K562 (cell line): Measurements from ENCODE around the gene TNFRSF11A. TPM values are rescaled to one million over a fixed set of nuclear protein-coding genes. Genes with fewer than 3 reads are reported as not detected.
A peak's percentile ranks its signal among the peaks of the same experiment; 100 is the strongest.

Experiments
- ATAC-seq: fragments of 200-7000 bp; cut with Tn5 transposase; 3 replicates; pipeline ENCODE4 v1.9.1; 2020; ENCODE audit warnings: moderate library complexity
- BruUV-seq: library from RNA; stranded (reverse); fragments of 400-500 nt; replicated peaks from 2 replicates; lab custom pipeline; 2021; lab: Mats Ljungman, UMichigan
- CTCF ChIA-PET: fragments of 300-600 bp; formaldehyde crosslinking; extraction: SDS; loops from one replicate; lab custom pipeline; 2021; ENCODE audit warnings: low intra/inter-chr PET ratio; lab: Yijun Ruan, JAX
- POLR2A ChIA-PET: fragments of 300-600, 350-650 bp; sonication (Branson Sonifier 250); formaldehyde crosslinking; extraction: SDS; loops from one replicate; lab custom pipeline; 2021; ENCODE audit warnings: antibody characterized with exemption, inconsistent platforms; lab: Yijun Ruan, JAX
- DNase-seq, 4 experiments: peaks; one replicate each; pipeline versions ENCODE4 v3.0.0 to v3.0.0-alpha.2; 2011 to 2018; ENCODE audit warnings: low spot score in 3 of 4, mixed read lengths in 3 of 4; ENCODE audit errors: extremely low read depth in 1 of 4
- FAIRE-seq: peaks from 2 replicates; lab custom pipeline; 2011; peaks lifted over from hg19 to GRCh38; lab: Jason Lieb, UNC
- H2AFZ ChIP-seq: 2 replicates; pipeline ENCODE4 v1.6.0; 2011; ENCODE audit warnings: low read depth, low read length, control low read depth, inconsistent platforms
- H3K27ac ChIP-seq: fragments of 200-600 bp; 3 replicates; pipeline ENCODE4 v1.8.0; 2011; ENCODE audit warnings: low read depth, mild to moderate bottlenecking, control low read depth, inconsistent platforms, low read length, moderate library complexity, mixed read lengths; ENCODE audit errors: extremely low read depth
- H3K27me3 ChIP-seq, 2 experiments: fragments of 300-600 bp in 1 of 2; 2 replicates in 1 of 2; 3 replicates in 1 of 2; pipeline versions ENCODE4 v1.6.0 to v1.8.0; 2011; ENCODE audit warnings: inconsistent platforms in 2 of 2, low read length in 2 of 2, mild to moderate bottlenecking in 1 of 2, mixed read lengths in 1 of 2, moderate library complexity in 1 of 2; ENCODE audit not compliant: control insufficient read depth in 2 of 2, insufficient read depth in 2 of 2
- H3K36me3 ChIP-seq: fragments of 300-600 bp; 3 replicates; pipeline ENCODE4 v1.8.0; 2011; ENCODE audit warnings: mild to moderate bottlenecking, low read length, inconsistent platforms; ENCODE audit not compliant: control insufficient read depth, insufficient read depth
- H3K4me1 ChIP-seq, 2 experiments: fragments of 200-600 bp in 1 of 2; replicated peaks in 1 of 2; 2 replicates in 1 of 2; 3 replicates in 1 of 2; pipeline versions ENCODE4 v1.5.1 to v1.8.0; 2011; ENCODE audit warnings: inconsistent platforms in 2 of 2, low read length in 2 of 2, mild to moderate bottlenecking in 1 of 2, mixed read lengths in 1 of 2, moderate library complexity in 1 of 2; ENCODE audit not compliant: control insufficient read depth in 2 of 2, insufficient read depth in 2 of 2
- H3K4me2 ChIP-seq: 2 replicates; pipeline ENCODE4 v1.6.1; 2011; ENCODE audit warnings: low read length, control low read depth, inconsistent platforms, mixed read lengths; ENCODE audit not compliant: insufficient read depth
- H3K4me3 ChIP-seq: fragments of 200-600 bp; sonication (generic), shearing (Covaris generic); 2 replicates; pipeline ENCODE4 v1.5.1; 2016; ENCODE audit warnings: control low read depth, inconsistent platforms
- H3K79me2 ChIP-seq: fragments of 200-600 bp; 3 replicates; pipeline ENCODE4 v1.8.0; 2011; ENCODE audit warnings: low read length, inconsistent platforms; ENCODE audit not compliant: control insufficient read depth, insufficient read depth
- H3K9ac ChIP-seq, 2 experiments: 2 replicates each; pipeline versions ENCODE4 v1.6.0 to v1.6.1; 2011; ENCODE audit warnings: low read depth in 2 of 2, low read length in 2 of 2, control low read depth in 1 of 2, inconsistent platforms in 1 of 2, mild to moderate bottlenecking in 1 of 2, mixed read lengths in 1 of 2; ENCODE audit not compliant: insufficient read depth in 1 of 2
- H3K9me1 ChIP-seq: one replicate; pipeline ENCODE4 v1.6.0; 2011; ENCODE audit warnings: inconsistent platforms, mild to moderate bottlenecking, low read length, moderate library complexity; ENCODE audit not compliant: control insufficient read depth, insufficient read depth
- H3K9me3 ChIP-seq: replicated peaks from 2 replicates; pipeline ENCODE4 v1.5.1; 2011; ENCODE audit warnings: low read depth, low read length, inconsistent platforms; ENCODE audit not compliant: control insufficient read depth, insufficient read depth
- H4K20me1 ChIP-seq: replicated peaks from 2 replicates; pipeline ENCODE4 v1.6.1; 2011; ENCODE audit warnings: low read length, inconsistent platforms, mixed read lengths; ENCODE audit not compliant: control insufficient read depth, insufficient read depth
- ESRRA ChIP-seq: fragments of 450-650 bp; IDR thresholded peaks from 2 replicates; pipeline ENCODE4 v1.6.1; 2014; ENCODE audit warnings: low read depth, mild to moderate bottlenecking, moderate library complexity, borderline replicate concordance
- EZH2 ChIP-seq: IDR thresholded peaks from 2 replicates; pipeline ENCODE4 v1.6.1; 2012; ENCODE audit warnings: low read depth, mild to moderate bottlenecking, inconsistent platforms, low read length, borderline replicate concordance
- PCBP1 ChIP-seq: fragments of 200-400 bp; formaldehyde crosslinking; IDR thresholded peaks from 2 replicates; pipeline ENCODE4 v1.6.1; 2018; ENCODE audit warnings: mild to moderate bottlenecking, low read depth, low read length; ENCODE audit not compliant: poor library complexity, severe bottlenecking
- POLR3G ChIP-seq: IDR thresholded peaks from 2 replicates; pipeline ENCODE4 v1.6.1; 2011; ENCODE audit not compliant: insufficient read length, insufficient replicate concordance; ENCODE audit errors: extremely low read depth
- ZNF232 ChIP-seq: sonication (generic); formaldehyde crosslinking; IDR thresholded peaks from 2 replicates; pipeline ENCODE4 v1.8.0; 2022; ENCODE audit warnings: mild to moderate bottlenecking, missing genetic modification reagents
- WGBS: fragments of 100-300 bp; shearing (Covaris generic); methylation state at CpG from one replicate; pipeline ENCODE4 v1.1.6; 2016; ENCODE audit warnings: low coverage, mixed read lengths; ENCODE audit not compliant: insufficient coverage; ENCODE audit errors: missing lambda C conversion rate; 5-methylcytosine and 5-hydroxymethylcytosine counted together
- in situ Hi-C: fragments of 300-500 bp; cut with MboI; formaldehyde crosslinking; loops from 4 replicates; pipeline ENCODE4 v1.15.0; 2018; ENCODE audit warnings: inconsistent platforms, mixed read lengths
- intact Hi-C: fragments of 100-400 bp; cut with micrococcal nuclease; formaldehyde crosslinking; loops from 2 replicates; pipeline ENCODE4 v1.14.2; 2022
- polyA plus RNA-seq, 8 experiments: library from polyadenylated mRNA; depleted of rRNA in 4 of 8; stranded (reverse) in 5 of 8; unstranded in 3 of 8; fragments of >200 nt; fragmentation: Nextera tagmentation in 2 of 8; fragmentation: Illumina TruSeq in 1 of 8; extraction: Ambion mirVana in 2 of 8; extraction: Trizol in 1 of 8; gene quantifications; 2 replicates each; pipeline versions ENCODE4 v1.2.1 to v1.2.3, GENCODE V29; 2011 to 2014; ENCODE audit warnings: inconsistent platforms in 1 of 8, missing spikeins in 1 of 8
- total RNA-seq, 7 experiments: library from RNA; depleted of rRNA in 6 of 7; stranded (reverse); fragments of >200 nt in 6 of 7; fragmentation: Illumina TruSeq in 2 of 7; extraction: Trizol in 2 of 7; gene quantifications; 2 replicates each; pipeline versions ENCODE4 v1.2.1 to v1.2.3, GENCODE V29; 2011 to 2021; ENCODE audit warnings: low replicate concordance in 1 of 7
- TF ChIP-seq, protein P1 (sequence below), 2 experiments: IDR thresholded peaks in 1 of 2; conservative IDR thresholded peaks in 1 of 2; 2 replicates each; pipeline ENCODE4 v1.6.1; 2016; ENCODE audit warnings: low read depth in 2 of 2, mild to moderate bottlenecking in 1 of 2, missing compliant biosample characterization in 1 of 2, missing genetic modification characterization in 1 of 2, moderate library complexity in 1 of 2
- TF ChIP-seq, protein P2 (sequence below): fragments of 450-650 bp; formaldehyde crosslinking; conservative IDR thresholded peaks from 2 replicates; pipeline ENCODE4 v1.4.0; 2022; ENCODE audit warnings: mild to moderate bottlenecking, missing genetic modification characterization
- TF ChIP-seq, protein P3 (sequence below), 3 experiments: fragments of 200-800 bp in 1 of 3; sonication (Bioruptor generic) in 1 of 3; sonication (generic) in 1 of 3; formaldehyde crosslinking in 1 of 3; IDR thresholded peaks; 2 replicates each; pipeline versions ENCODE4 v1.6.1 to v1.8.0; 2016 to 2022; ENCODE audit warnings: mild to moderate bottlenecking in 2 of 3, missing compliant biosample characterization in 2 of 3, missing genetic modification characterization in 2 of 3, missing genetic modification reagents in 1 of 3
- TF ChIP-seq, protein P4 (sequence below): sonication (generic); formaldehyde crosslinking; IDR thresholded peaks from 2 replicates; pipeline ENCODE4 v1.8.1; 2022; ENCODE audit warnings: missing genetic modification reagents
- TF ChIP-seq, protein P5 (sequence below): sonication (generic); formaldehyde crosslinking; IDR thresholded peaks from 2 replicates; pipeline ENCODE4 v1.8.1; 2023; ENCODE audit warnings: mild to moderate bottlenecking, missing genetic modification reagents, moderate library complexity

TNFRSF11A gene
- total and polyA plus RNA-seq, 9 of the 15 experiments (the other 6 are each of a cell fraction or from before 2014, with no cell fraction given), result 0.03 to 0.06 (median 0.04) TPM; not detected in 6

DNA sequence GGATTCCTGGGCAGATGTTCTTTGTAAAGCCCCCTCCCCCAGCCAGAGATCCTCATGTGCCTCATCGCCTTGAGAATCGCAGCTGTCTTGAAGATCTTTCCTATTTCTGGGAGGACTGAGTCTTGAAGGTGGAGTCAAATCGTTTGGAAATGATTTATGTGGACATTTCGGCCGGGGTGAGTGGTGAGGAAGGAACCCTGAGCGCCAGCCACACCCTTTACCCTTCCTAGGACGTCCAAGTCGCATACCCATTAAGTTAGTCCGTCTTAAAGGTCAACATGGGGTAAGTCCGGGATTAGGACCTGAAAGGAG is 112.9 kb downstream of the TNFRSF11A start (continued):
- TF ChIP-seq, protein P1, sequence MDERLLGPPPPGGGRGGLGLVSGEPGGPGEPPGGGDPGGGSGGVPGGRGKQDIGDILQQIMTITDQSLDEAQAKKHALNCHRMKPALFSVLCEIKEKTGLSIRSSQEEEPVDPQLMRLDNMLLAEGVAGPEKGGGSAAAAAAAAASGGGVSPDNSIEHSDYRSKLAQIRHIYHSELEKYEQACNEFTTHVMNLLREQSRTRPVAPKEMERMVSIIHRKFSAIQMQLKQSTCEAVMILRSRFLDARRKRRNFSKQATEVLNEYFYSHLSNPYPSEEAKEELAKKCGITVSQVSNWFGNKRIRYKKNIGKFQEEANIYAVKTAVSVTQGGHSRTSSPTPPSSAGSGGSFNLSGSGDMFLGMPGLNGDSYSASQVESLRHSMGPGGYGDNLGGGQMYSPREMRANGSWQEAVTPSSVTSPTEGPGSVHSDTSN (CRISPR knock-in tag; IDR thresholded peaks at IDR 0.05; ENCODE audit: low read depth), result no peak
- TF ChIP-seq, protein P1 (tag; conservative IDR thresholded peaks at IDR 0.05; ENCODE audit: low read depth), result peak; percentile 75
- no peak for TF ChIP-seq PCBP1

DNA sequence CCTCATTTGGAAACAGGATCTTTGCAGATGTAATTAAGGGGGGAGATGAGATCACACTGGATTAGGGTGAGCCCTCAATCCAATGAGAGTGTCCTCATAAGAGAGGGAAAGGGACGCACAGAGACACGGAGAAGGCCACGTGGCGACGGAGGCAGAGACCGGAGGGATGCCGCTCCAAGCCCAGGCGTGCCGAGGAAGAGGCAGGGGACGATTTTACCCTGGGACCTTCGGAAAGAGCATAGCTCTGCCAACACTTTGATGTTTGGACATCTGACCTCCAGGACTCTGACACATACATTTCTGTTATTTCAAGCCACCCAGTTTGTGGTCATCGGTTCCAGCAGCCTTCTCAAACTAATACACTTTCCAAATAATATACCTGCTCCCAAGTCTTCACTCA is 113.3 kb downstream of the TNFRSF11A start:
- no peak for FAIRE-seq
- Histone ChIP-seq H3K9me3 (no peaks in the 10 kb centered on the region), H3K36me3 (no peaks in the 10 kb centered on the region), H4K20me1 (no peaks in the 10 kb centered on the region), H3K4me2 (peak overlapping the region; percentile 32), H3K27ac (no peak overlapping the region), H3K4me1 (peaks cover 8% of the 10 kb centered on the region in 2 experiments; a peak in 4 of 5 replicates), H3K9me1 (no peaks in the 10 kb centered on the region), H3K27me3 (no peaks in the 10 kb centered on the region), H3K4me3 (no peak overlapping the region), H3K79me2 (no peaks in the 10 kb centered on the region), H3K9ac (peak overlapping the region in 1 of 2 experiments; percentile 7; a peak in 1 of 4 replicates), H2AFZ (peak overlapping the region; percentile 70)
- 93% methylated on average over 11 of the region's 12 CpGs for WGBS
- CTCF ChIA-PET, result no interaction called here
- intact Hi-C loops (no loop called here), in situ Hi-C loops (no loop called here)
- no peak for DNase-seq
- BruUV-seq, result no TSS peak
- POLR2A ChIA-PET, result interaction anchor here (0.6 kb wide), 1 partner anchor 25 kb away, joined by 3 read pairs; no protein-coding TSS in a partner anchor
- TF ChIP-seq ESRRA, result no peak
- TF ChIP-seq, protein P2, sequence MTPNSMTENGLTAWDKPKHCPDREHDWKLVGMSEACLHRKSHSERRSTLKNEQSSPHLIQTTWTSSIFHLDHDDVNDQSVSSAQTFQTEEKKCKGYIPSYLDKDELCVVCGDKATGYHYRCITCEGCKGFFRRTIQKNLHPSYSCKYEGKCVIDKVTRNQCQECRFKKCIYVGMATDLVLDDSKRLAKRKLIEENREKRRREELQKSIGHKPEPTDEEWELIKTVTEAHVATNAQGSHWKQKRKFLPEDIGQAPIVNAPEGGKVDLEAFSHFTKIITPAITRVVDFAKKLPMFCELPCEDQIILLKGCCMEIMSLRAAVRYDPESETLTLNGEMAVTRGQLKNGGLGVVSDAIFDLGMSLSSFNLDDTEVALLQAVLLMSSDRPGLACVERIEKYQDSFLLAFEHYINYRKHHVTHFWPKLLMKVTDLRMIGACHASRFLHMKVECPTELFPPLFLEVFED (CRISPR knock-in tag), result no peak
- no peak for TF ChIP-seq EZH2
- TF ChIP-seq, protein P3, sequence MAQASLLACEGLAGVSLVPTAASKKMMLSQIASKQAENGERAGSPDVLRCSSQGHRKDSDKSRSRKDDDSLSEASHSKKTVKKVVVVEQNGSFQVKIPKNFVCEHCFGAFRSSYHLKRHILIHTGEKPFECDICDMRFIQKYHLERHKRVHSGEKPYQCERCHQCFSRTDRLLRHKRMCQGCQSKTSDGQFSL (CRISPR knock-in tag; IDR thresholded peaks at IDR 0.05), result no peak
- TF ChIP-seq, protein P3 (tag; IDR thresholded peaks at IDR 0.05), result no peak
- TF ChIP-seq, protein P4, sequence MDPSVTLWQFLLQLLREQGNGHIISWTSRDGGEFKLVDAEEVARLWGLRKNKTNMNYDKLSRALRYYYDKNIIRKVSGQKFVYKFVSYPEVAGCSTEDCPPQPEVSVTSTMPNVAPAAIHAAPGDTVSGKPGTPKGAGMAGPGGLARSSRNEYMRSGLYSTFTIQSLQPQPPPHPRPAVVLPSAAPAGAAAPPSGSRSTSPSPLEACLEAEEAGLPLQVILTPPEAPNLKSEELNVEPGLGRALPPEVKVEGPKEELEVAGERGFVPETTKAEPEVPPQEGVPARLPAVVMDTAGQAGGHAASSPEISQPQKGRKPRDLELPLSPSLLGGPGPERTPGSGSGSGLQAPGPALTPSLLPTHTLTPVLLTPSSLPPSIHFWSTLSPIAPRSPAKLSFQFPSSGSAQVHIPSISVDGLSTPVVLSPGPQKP (CRISPR knock-in tag), result no peak
- TF ChIP-seq, protein P5, sequence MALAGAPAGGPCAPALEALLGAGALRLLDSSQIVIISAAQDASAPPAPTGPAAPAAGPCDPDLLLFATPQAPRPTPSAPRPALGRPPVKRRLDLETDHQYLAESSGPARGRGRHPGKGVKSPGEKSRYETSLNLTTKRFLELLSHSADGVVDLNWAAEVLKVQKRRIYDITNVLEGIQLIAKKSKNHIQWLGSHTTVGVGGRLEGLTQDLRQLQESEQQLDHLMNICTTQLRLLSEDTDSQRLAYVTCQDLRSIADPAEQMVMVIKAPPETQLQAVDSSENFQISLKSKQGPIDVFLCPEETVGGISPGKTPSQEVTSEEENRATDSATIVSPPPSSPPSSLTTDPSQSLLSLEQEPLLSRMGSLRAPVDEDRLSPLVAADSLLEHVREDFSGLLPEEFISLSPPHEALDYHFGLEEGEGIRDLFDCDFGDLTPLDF (CRISPR knock-in tag), result no peak
- no peak for TF ChIP-seq ZNF232 (CRISPR knock-in tag)
- no peak for TF ChIP-seq POLR3G
- ATAC-seq, result no peak
